HG03159 (cell line): ENCODE results near the gene ALCAM.
"Not testable (repeated sequence)": the region's sequence is repeated elsewhere in the genome, so short reads cannot be mapped to it uniquely, and the experiment has no call there.

Source experiments
- ATAC-seq: cut with Tn5 transposase; IDR thresholded peaks from one replicate; pipeline ENCODE4 v1.9.1; 2021; ENCODE audit warnings: mild to moderate bottlenecking, moderate library complexity; ENCODE audit not compliant: unreplicated experiment

ALCAM gene

DNA sequence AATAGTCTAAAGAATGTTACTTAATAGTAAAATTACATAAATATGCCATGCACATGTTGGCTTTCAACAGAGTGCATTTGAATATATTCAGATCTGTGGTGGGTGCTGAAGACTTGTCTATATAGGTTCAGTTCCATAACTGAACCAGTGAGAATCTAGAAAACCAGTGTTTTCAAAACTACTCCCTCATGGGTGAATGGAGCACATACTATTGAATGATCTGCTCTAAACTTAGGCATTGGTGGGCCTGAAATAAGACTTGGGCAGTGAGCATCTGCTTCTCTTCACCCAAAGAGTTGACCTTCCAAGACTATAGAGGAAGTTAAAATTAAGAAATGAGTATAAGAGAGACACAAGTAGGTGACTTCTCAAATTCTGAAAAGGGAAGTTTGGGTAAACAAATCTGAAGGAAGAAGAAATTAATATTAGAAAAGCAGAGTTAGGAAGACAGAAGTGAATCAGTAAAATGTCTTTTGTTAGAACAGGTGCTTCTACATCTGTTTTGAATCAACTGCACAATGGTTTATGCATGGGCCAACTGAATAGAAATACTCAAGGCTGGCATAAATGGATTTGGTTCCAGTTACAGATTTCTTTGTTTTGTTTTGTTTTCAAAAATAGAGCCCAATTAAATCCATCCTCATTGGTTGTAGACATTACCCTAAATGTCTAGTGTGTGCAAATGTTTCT lies 19.3 kb downstream of the ALCAM start:
- ATAC-seq, result peak; percentile 77

DNA sequence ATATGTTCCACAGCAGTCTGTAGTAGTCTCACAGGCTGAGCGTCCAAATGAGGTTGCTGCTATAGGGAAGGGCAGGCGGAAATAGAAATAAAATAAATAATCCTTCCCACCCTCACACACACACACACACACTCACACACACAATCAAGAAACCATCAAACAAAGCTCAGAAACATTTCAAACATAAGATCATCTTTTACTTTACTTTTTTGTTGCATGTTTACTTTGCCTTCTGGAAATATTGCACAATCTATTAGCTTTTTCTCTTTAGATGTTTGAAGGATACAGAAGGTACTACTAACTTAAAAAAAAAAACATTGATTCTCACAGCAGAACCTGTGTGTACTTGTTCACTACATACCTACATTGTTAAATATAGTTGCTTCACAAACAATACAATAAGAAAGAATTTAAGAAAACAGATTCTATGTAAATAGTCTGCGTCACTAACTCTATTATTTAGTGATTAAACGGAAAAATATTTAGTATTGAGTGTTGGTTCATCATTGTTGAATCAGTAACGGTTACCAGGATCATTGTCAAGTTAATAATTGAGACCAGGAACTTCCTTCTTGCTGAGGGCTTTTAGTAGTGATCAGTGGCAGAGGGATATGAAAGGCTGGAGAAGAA lies 20.5 kb downstream of the ALCAM start:
- no peak for ATAC-seq

DNA sequence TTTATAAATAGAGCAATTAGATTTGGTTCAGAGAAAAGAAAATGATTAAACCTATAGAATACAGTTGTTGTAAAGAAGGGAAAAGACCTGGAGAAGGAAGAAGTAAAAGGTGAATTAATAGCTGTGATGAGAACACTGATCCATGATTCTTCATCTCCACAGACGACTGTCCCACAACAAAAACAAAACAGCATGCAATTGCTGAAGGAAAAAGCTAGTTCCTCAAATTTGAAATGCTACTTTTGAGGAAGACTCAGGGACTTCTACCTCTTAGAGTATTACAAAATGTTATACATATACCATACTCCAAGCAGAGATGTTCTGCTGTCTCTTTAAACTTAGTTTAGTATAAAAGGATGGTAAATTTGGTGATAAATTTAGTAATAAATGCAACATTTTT lies 21.5 kb downstream of the ALCAM start:
- no peak for ATAC-seq

DNA sequence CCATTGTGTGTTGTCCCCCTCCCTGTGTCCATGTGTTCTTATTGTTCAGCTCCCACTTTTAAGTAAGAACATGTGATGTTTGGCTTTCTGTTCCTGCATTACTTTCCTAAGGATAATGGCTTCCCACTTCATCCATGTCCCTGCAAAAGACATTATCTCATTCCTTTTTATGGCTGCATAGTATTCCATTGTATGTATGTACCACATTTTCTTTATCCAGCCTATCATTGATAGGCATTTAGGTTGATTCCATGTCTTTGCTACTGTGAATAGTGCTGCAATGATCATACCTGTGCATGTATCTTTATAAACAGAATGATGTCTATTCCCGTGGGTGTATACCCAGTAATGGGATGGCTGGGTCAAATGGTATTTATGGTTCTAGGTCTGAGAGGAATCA lies 23.1 kb downstream of the ALCAM start:
- ATAC-seq, result not testable (repeated sequence)

DNA sequence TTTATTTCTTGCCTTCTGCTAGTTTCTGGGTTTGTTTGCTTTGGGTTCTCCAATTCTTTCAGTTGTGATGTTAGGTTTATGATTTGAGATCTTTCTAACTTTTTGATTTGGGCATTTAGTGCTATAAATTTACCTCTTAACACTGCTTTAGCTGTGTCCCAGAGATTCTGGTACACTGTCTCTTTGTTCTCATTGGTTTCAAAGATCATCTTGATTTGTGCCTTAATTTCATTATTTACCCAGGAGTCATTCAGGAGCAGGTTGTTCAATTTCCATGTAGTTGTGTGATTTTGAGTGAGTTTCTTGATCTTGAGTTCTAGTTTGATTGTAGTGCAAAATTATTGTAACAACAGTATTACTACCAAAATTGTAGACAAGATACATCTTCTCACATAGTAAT lies 25.9 kb downstream of the ALCAM start:
- ATAC-seq, result not testable (repeated sequence)

DNA sequence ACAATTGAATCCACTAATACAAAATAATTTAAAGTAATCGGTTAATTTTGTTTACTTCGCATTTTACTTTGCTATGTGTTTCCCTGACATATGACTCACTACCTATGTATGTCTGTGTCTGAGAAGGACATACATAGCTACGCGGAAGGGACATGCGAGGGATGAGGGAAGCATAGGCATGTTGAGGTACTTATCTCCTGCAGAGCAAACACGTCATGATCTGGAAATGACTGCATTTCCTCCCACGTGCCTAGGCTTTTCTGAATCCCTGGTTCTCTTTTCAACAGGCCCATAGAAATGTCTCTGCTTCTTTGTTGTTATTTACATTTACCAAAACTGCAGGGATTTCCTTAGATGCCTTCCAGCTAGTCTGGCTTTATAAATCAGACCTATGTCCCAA lies 27.5 kb downstream of the ALCAM start:
- no peak for ATAC-seq

DNA sequence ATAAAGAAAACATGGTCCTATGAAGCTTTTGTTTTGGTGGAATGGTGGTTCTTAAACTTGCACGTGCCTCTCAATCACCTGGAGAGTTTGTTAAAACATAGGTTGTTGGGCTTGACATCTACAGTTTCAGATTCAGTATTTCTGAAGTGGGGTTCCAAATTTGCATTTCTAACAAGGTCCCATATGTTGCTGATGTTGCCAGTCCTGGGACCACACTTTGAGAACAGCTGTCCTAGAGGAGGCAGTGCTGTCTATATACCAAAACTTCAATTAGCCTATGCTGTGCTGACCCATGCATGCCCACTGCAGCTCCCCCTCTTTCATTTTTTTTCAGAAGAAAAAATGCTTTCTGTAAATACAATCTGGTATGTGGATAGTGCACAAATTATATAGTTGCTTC lies 31.3 kb downstream of the ALCAM start:
- no peak for ATAC-seq

DNA sequence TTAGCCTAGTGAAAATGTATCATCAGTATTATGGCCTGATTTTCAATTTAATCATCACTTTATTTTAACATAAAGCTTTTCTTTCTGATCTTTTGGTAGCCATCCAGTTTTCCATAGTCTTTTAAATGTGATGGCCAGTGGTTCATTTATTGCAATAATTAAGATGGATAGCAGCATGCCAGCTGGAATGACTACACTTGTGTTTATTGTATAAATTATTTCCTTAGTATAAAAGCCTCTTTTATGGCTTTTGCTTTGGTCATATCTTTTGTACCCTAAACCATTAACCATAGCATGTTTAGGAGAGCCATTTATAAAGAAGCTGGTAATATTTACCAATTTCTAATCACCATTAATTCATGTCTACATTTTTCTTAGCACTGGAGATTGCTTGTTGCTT lies 31.7 kb downstream of the ALCAM start:
- no peak for ATAC-seq

DNA sequence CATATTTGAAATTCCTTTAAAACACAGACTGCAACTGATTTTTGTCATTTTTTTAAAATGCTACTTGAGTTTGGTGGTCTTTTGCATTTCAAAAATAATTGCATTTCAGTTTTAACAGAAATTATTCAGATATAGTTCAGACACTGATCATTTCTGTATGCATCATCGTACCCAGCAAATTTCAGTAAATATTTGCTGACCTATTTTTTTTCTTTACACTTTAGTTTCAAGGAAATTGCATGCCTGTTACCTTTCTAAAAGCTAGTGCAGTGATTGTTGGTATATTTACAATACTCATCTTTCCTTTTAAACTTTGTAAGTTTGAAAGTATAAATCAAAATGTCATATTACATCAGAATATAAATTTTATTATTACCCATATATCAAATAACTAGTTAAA lies 32.4 kb downstream of the ALCAM start:
- no peak for ATAC-seq

DNA sequence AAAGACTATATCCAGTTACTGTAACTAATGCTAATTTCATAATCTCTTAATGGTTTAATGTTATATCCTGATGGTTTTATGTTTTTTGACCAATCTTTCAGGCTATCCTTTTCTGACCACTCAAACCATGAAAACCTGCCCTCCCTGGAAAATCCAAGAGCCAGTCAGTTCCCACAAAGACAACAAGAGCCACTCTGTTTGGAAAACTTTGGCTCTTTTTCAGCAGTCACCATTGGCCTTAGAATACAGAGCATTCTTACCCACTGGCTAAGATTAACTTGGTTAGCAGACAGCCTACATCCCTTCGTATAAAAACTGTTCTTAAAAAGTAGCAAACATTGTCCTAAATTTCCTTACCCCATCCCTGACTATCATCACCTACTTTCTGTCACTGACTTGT lies 32.9 kb downstream of the ALCAM start:
- no peak for ATAC-seq

DNA sequence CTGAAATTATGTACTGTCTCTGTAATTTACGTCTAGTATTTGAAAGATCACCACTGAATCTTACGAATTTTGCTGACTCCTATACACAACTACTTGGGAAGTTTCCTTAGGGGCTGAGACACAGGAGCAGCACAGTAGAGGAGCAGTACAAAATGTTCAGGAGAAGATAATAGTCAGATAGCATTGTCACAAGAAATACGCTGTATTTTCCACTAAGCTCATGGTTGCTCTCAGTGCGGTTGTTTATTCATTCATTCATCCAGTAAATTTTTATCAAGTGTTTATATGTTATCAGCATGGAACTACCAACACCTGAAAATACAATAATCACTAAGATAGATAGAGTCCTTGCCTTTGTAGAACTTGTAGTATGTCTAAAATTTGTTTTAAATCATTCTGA lies 34.5 kb downstream of the ALCAM start:
- ATAC-seq, result no peak

DNA sequence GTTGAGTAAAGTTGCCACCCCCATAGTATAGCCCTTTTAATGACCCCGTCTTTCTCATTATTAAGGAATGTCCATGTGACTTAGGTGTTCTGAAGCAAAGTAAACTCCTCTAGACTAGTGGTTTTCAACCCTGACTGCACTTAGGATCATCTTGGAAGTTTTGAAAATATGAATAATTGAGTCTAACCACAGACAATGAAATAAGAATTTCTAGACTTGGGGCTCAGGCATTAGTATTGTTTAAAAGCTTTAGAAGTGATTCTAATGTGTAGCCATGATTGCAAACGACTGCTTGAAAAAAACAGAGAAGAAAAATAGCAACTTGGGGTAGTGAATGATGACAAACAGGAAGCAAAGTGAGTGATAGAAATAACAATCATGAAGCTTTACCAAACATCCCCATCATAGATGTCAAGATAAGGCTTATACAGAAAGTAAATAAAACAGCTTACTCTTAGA lies 35.0 kb downstream of the ALCAM start:
- ATAC-seq, result no peak

DNA sequence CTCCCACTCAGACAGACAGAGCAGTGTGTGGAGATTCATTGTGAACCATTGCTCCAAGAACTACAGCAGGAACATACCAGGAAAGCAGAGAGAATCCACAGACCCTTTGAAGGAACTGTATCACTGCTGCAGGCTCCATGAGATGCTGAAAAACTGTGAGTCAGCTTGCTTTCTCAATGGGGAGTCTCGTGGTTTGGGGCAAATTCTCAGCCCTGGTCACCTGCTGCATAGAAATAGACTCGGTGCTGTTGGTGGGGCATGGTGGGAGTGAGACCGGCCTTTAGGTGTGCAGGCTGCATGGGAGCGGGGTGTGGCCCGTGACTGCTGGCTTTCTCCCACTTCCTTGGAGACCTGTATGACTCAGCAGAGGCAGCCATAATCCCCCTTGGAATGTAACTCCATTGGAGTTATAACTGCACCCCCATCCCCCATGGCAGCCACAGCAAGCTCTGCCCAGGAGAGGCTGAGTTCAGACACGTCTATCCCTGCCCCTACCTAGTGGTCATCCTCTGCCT lies 35.6 kb downstream of the ALCAM start:
- no peak for ATAC-seq

DNA sequence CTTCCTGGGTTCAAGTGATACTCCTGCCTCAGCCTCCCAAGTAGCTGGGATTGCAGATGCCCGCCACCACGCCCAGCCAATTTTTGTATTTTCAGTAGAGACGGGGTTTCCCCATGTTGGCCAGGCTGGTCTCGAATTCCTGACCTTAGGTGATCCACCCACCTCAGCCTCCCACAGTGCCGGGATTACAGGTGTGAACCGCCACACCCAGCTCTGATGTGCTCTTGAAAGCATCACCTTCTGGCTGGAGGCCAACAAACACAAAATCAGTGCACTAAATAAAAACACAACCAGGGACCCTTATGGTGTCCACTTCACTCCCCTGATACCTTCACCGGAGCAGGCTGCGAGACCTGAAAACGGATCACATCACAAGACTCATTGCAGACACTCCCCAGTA lies 36.3 kb downstream of the ALCAM start:
- ATAC-seq, result not testable (repeated sequence)

DNA sequence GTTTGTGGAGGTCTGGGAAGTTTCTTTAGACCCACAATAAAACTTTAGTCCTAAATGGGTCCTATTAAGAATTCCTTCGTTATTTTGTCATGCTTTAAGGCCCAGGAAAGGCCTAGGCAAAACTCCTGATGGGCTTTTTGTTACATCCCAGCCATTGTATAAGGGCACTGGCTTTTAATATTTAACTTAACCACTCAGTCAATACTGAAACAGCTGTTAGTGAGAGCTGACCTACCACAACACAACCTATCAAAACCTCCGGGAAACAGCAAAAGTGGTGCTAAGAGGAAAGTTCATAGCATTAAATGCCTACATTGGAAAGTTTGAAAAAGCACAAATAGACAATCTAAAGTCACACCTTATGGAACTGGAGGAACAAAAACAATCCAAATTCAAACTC lies 39.6 kb downstream of the ALCAM start:
- no peak for ATAC-seq

DNA sequence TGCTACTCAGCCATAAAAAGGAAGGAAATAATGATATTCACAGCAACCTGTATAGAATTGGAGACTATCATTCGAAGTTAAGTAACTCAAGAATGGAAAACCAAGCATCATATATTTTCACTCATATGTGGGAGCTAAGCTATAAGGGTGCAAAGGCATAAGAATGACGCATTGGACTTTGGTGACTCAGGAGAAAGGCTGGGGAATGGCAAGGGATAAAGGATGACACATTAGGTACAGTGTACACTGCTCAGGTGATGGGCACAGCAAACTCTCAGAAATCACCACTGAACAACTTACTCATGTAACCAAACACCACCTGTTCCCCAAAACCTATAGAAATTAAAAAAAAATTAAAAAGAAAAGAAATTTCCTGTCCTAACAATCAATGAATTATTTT lies 42.7 kb downstream of the ALCAM start:
- ATAC-seq, result no peak

DNA sequence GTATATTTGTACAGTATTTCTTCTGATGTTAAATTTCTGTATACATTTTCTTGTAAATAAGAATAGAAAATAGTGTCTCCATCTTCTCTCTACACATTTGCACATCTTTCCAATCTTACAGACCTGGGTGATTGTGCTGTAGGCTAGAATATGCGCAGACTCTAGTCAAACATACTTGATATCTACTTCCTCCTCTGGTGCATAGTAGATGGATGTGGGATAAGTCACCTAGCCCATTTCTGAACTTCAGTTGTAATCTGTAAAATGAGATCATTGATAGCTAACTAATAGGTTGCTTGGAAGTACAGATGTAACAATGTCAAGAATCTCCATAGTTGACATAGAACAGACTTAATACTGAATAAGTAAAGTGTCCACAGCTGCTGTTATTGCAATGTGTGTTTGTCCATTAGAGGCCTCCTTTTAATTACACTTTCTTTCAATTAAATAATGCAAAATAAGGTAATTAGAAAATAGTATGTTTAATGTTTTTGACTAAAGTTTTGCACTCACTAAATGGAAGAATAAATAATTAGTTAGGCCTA lies 46.7 kb downstream of the ALCAM start:
- ATAC-seq, result no peak

DNA sequence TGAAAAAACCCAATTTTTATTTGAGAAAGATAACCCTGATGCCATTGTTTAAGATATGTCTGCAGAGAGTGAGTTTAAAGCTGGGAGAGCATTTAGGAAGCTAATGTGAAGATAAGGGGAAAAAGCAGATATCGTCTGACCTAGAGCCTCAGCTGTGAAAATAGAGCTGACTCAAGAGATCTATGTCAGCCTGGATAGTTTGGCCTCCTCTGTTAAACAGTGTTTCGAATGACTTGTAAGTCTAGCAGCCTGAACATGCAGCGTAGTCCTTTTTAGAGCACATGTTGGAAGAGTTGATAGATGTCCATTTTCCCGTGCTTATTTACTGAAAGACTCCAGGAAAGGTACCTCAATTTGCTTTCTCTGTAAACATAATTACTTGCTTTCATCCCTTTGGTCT lies 48.1 kb downstream of the ALCAM start:
- no peak for ATAC-seq

DNA sequence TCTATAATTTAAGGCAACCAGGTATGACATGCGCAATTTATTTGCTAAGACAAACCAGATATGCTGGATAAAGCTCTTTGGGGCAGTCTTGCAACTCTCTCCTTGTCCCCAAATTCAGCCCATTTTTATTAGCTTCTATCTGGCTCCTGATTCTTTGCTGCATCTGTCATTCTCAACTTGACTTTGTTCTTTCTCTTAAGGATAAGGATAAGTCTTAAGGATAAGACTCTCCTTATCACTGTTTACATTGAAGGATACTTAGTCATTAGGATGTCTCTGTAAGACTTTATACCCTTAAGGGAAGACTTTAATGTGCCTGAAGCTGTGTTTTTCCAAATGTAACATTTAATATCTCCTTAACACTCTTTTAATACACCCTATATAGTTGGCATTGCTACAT lies 49.2 kb downstream of the ALCAM start:
- no peak for ATAC-seq

DNA sequence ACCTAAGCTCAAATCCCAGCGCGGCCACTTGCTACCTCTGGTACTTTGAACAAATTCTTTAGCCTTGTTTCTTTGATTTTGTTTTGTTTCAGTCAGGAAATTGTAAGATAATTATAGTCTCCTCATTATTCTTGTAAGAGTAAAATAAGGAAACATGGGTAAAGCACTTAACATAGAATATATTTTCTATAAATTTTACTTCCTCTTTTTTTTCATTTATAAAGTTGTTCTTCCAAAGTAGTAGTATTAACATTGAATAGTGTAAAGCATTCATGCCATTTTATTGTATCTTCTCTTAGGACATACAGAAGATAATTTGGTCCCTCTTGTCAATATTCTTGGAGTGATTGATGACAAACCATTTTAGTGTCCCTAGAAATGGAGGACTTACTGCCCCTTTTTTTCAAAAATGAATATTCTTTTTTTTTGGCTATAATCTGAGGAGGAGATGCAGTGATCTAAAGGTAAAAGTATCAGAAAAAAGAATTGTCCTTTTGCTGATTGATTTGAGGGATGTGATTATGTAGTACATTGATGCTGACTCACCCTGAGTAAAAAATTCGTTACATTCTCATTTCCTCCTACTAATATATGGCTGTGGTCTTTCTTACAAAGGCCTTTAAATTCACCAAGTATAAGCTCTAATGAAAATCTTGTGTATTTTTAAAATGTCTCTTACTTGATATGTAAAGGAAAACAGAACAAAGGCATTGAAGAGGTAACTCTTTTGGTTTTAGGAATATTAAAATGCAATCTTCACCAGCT lies 51.0 kb downstream of the ALCAM start:
- no peak for ATAC-seq

DNA sequence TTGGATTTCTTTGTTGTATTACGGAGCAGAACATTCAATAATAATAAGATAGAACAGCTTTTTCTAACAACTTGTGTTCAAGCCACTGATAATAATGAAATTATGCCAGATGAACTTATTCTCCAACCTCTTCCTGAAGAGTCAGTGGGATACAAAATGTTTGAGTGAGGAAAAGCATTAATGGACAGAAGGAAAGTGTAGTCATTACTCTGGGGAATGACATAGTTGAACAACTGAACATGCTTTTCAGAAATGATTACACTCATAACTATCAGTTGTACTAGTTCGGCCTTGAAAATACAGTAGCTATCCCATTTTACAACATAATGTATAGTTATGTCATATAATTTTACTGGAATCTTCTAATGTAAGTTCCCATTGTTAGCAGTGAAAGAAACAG lies 55.9 kb downstream of the ALCAM start:
- ATAC-seq, result no peak

DNA sequence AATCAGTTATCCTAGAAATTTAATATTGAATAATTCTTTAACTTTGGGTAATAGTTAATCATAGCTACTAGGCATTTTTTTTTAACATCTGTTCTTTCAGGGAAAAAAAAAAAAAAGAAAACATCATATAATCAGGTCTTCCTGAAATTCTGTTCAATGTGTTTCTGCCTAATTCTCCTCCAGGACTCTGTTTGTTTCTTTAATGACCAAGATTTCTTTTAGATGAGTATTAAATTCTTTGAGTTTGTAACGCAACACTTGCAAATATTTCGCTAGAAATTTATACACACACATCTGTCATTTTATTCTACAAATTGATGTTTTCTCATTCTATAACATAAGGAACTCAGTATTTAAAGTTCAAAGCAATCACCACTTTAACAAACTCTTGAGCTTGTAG lies 56.7 kb downstream of the ALCAM start:
- ATAC-seq, result no peak
